SK-N-SH treated with all-trans-retinoic acid at 6 μM for 48 hours (cell line): ENCODE measurements around the gene NSMF.

Experiments
- ARNTL ChIP-seq: fragments of 450-650 bp; formaldehyde crosslinking; IDR thresholded peaks from 2 replicates; pipeline ENCODE4 v1.5.0; 2020; ENCODE audit warnings: low read depth, mild to moderate bottlenecking, moderate library complexity, borderline replicate concordance
- GLIS3 ChIP-seq: fragments of 250-450 bp; sonication (Bioruptor Pico); IDR thresholded peaks from 2 replicates; pipeline ENCODE4 v1.5.0; 2020; ENCODE audit warnings: mild to moderate bottlenecking, moderate library complexity
- OSR1 ChIP-seq: fragments of 250-450 bp; sonication (Bioruptor Pico); IDR thresholded peaks from 2 replicates; pipeline ENCODE4 v1.8.0; 2022; ENCODE audit warnings: moderate library complexity, mild to moderate bottlenecking, inconsistent platforms
- PPARA ChIP-seq: fragments of 250-450 bp; sonication (Bioruptor Pico); IDR thresholded peaks from 2 replicates; pipeline ENCODE4 v1.5.0; 2020; ENCODE audit warnings: mild to moderate bottlenecking, borderline replicate concordance
- RARB ChIP-seq: fragments of 250-450 bp; sonication (Bioruptor Pico); IDR thresholded peaks from 2 replicates; pipeline ENCODE4 v1.8.0; 2021; ENCODE audit warnings: mild to moderate bottlenecking, moderate library complexity
- SNAI2 ChIP-seq: fragments of 250-450 bp; sonication (Bioruptor Pico); IDR thresholded peaks from 2 replicates; pipeline ENCODE4 v1.5.0; 2020; ENCODE audit warnings: mild to moderate bottlenecking, moderate library complexity
- TOX ChIP-seq: fragments of 250-450 bp; sonication (Bioruptor Pico); IDR thresholded peaks from 2 replicates; pipeline ENCODE4 v1.8.0; 2021; ENCODE audit warnings: mild to moderate bottlenecking, moderate library complexity, borderline replicate concordance
- ZC3H10 ChIP-seq: fragments of 250-450 bp; sonication (Bioruptor Pico); IDR thresholded peaks from 2 replicates; pipeline ENCODE4 v1.5.1; 2021; ENCODE audit warnings: mild to moderate bottlenecking, moderate library complexity
- ZFP30 ChIP-seq: fragments of 450-650 bp; formaldehyde crosslinking; IDR thresholded peaks from 2 replicates; pipeline ENCODE4 v1.5.0; 2022; ENCODE audit warnings: mild to moderate bottlenecking, moderate library complexity
- ZNF70 ChIP-seq: fragments of 450-650 bp; formaldehyde crosslinking; IDR thresholded peaks from 2 replicates; pipeline ENCODE4 v1.5.0; 2020; ENCODE audit warnings: mild to moderate bottlenecking, moderate library complexity
- ZNF8 ChIP-seq: fragments of 450-650 bp; formaldehyde crosslinking; IDR thresholded peaks from 2 replicates; pipeline ENCODE4 v1.5.0; 2020; ENCODE audit warnings: mild to moderate bottlenecking, moderate library complexity
- TF ChIP-seq, protein P1 (sequence below): fragments of 250-450 bp; sonication (Bioruptor Pico); IDR thresholded peaks from 2 replicates; pipeline ENCODE4 v1.8.0; 2020; ENCODE audit warnings: mild to moderate bottlenecking, moderate library complexity, borderline replicate concordance
- TF ChIP-seq, protein P2 (sequence below): fragments of 250-450 bp; sonication (Bioruptor Pico); IDR thresholded peaks from 2 replicates; pipeline ENCODE4 v1.8.0; 2021; ENCODE audit warnings: low read depth, mild to moderate bottlenecking, moderate library complexity, borderline replicate concordance
- TF ChIP-seq, protein P3 (sequence below): fragments of 250-450 bp; sonication (Bioruptor Pico); IDR thresholded peaks from 2 replicates; pipeline ENCODE4 v1.5.1; 2020; ENCODE audit warnings: low read depth, mild to moderate bottlenecking, moderate library complexity

DNA sequence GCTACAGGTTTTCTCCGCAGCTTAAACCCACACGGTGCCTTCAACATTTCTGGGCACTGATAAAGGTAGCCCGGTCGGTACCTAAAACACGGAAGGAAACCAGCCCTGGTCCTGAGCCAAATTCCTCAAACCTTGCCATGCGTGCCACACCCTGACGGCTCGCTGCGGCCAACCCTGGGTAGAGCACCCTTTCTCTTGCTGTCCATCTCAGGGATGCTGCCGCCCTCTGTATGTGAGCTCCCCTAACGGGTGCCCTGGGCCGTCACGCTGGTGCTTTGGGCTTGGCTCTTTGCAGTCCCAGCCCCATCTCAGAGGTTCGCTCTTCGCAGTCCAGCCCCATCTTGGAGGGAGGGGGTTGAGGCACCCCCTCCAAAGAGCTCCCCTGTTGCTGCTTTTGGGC lies 47.1 kb upstream of the NSMF start:
- TF ChIP-seq, protein P1, sequence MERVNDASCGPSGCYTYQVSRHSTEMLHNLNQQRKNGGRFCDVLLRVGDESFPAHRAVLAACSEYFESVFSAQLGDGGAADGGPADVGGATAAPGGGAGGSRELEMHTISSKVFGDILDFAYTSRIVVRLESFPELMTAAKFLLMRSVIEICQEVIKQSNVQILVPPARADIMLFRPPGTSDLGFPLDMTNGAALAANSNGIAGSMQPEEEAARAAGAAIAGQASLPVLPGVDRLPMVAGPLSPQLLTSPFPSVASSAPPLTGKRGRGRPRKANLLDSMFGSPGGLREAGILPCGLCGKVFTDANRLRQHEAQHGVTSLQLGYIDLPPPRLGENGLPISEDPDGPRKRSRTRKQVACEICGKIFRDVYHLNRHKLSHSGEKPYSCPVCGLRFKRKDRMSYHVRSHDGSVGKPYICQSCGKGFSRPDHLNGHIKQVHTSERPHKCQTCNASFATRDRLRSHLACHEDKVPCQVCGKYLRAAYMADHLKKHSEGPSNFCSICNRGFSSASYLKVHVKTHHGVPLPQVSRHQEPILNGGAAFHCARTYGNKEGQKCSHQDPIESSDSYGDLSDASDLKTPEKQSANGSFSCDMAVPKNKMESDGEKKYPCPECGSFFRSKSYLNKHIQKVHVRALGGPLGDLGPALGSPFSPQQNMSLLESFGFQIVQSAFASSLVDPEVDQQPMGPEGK (CRISPR knock-in tag): no peak
- TF ChIP-seq ZC3H10 (CRISPR knock-in tag) (no peak), OSR1 (CRISPR knock-in tag) (no peak), ARNTL (CRISPR knock-in tag) (no peak), ZNF70 (CRISPR knock-in tag) (no peak), RARB (CRISPR knock-in tag) (no peak), ZNF8 (no peak), PPARA (CRISPR knock-in tag) (no peak), SNAI2 (CRISPR knock-in tag) (no peak), ZFP30 (CRISPR knock-in tag) (no peak), TOX (CRISPR knock-in tag) (no peak), GLIS3 (CRISPR knock-in tag) (no peak)
- TF ChIP-seq, protein P2, sequence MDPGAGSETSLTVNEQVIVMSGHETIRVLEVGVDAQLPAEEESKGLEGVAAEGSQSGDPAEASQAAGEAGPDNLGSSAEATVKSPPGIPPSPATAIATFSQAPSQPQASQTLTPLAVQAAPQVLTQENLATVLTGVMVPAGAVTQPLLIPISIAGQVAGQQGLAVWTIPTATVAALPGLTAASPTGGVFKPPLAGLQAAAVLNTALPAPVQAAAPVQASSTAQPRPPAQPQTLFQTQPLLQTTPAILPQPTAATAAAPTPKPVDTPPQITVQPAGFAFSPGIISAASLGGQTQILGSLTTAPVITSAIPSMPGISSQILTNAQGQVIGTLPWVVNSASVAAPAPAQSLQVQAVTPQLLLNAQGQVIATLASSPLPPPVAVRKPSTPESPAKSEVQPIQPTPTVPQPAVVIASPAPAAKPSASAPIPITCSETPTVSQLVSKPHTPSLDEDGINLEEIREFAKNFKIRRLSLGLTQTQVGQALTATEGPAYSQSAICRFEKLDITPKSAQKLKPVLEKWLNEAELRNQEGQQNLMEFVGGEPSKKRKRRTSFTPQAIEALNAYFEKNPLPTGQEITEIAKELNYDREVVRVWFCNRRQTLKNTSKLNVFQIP (CRISPR knock-in tag): no peak
- TF ChIP-seq, protein P3, sequence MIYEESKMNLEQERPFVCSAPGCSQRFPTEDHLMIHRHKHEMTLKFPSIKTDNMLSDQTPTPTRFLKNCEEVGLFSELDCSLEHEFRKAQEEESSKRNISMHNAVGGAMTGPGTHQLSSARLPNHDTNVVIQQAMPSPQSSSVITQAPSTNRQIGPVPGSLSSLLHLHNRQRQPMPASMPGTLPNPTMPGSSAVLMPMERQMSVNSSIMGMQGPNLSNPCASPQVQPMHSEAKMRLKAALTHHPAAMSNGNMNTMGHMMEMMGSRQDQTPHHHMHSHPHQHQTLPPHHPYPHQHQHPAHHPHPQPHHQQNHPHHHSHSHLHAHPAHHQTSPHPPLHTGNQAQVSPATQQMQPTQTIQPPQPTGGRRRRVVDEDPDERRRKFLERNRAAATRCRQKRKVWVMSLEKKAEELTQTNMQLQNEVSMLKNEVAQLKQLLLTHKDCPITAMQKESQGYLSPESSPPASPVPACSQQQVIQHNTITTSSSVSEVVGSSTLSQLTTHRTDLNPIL (CRISPR knock-in tag): no peak
